WERI-Rb-1 (cell line): Measurements from ENCODE around the gene NAALADL2.

Experiments used
- DNase-seq: peaks from one replicate; pipeline ENCODE4 v3.0.0-alpha.2; 2020
- H3K27ac ChIP-seq: fragments of 250-450 bp; sonication (Bioruptor Pico); 2 replicates; pipeline ENCODE4 v1.5.1; 2020; ENCODE audit warnings: mild to moderate bottlenecking, moderate library complexity
- H3K27me3 ChIP-seq: fragments of 250-450 bp; sonication (Bioruptor Pico); 2 replicates; pipeline ENCODE4 v1.5.1; 2021; ENCODE audit warnings: mild to moderate bottlenecking, low read depth, moderate library complexity; ENCODE audit not compliant: insufficient read depth, severe bottlenecking
- H3K36me3 ChIP-seq: fragments of 250-450 bp; sonication (Bioruptor Pico); 2 replicates; pipeline ENCODE4 v1.5.1; 2020; ENCODE audit warnings: mild to moderate bottlenecking, moderate library complexity
- H3K4me3 ChIP-seq: 2 replicates; pipeline ENCODE4 v1.5.1; 2011; ENCODE audit warnings: low read depth, mild to moderate bottlenecking, control low read depth, low read length
- H3K9me3 ChIP-seq: fragments of 250-450 bp; sonication (Bioruptor Pico); 2 replicates; pipeline ENCODE4 v1.5.1; 2021; ENCODE audit warnings: mild to moderate bottlenecking, moderate library complexity; ENCODE audit not compliant: severe bottlenecking
- CTCF ChIP-seq: IDR thresholded peaks from 2 replicates; pipeline ENCODE4 v1.5.1; 2011; ENCODE audit warnings: low read depth, mild to moderate bottlenecking, control low read depth, inconsistent platforms, low read length

NAALADL2 gene

DNA sequence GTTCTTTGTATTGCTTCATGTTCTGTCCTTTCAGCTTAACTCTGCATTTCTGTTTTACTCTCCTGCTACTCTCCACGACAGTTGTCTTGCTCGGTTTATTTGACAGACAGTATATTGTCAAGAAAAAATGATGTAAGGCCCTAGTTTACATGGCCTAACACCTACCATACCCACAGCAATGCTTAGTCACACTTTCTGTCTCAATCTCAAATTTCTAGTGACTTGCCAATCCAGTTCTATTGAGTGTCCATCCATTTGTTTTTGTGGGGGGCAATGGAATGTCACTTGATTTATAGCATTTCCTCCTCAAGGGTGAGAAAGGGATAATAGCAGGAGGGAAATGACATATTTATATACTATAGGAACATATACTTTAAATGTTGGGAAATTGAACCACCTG, 676.2 kb downstream of the NAALADL2 start:
- Histone ChIP-seq H3K9me3 (no peaks in the 10 kb centered on the region), H3K27ac (no peak overlapping the region), H3K4me3 (no peak overlapping the region), H3K36me3 (no peaks in the 10 kb centered on the region), H3K27me3 (no peaks in the 10 kb centered on the region)
- TF ChIP-seq CTCF, result no peak
- DNase-seq, result no peak

GRCh38 chr3:175546115-175546514, 687.0 kb downstream of the NAALADL2 start:
- no peaks in the 10 kb centered on the region for H3K9me3 ChIP-seq
- no peak for TF ChIP-seq CTCF
- no peak overlapping the region for H3K27ac ChIP-seq

DNA sequence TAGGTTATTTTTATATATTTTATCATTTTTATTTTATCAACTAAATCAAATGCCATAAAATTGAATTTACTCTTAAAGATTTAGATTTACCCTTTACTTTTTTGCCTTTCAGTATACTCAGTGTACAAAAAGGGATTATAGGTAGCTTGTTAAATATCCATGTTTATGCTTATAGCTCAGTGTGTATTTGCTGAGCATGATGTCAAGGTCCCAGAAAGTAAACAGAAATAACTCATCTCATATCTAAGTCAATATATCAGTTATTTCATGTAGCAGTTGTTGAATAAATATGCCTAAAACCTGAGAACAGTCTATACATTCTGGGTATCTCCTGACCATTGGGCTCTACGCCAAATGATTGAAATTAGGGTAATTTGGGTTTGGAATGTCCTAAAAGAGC, 693.8 kb downstream of the NAALADL2 start:
- DNase-seq, result no peak
- Histone ChIP-seq H3K4me3 (no peak overlapping the region), H3K27ac (no peak overlapping the region), H3K27me3 (no peaks in the 10 kb centered on the region), H3K36me3 (no peaks in the 10 kb centered on the region), H3K9me3 (no peaks in the 10 kb centered on the region)
- no peak for TF ChIP-seq CTCF

More at GRCh38 chr3:175546115-175546514, 687.0 kb downstream of the NAALADL2 start:
- H3K27me3 ChIP-seq, result no peaks in the 10 kb centered on the region
- H3K36me3 ChIP-seq, result no peaks in the 10 kb centered on the region
- no peak overlapping the region for H3K4me3 ChIP-seq
- no peak for DNase-seq

GRCh38 chr3:175554801-175555200, 695.7 kb downstream of the NAALADL2 start:
- Histone ChIP-seq H3K4me3 (no peak overlapping the region), H3K27ac (no peak overlapping the region), H3K9me3 (no peaks in the 10 kb centered on the region), H3K27me3 (no peaks in the 10 kb centered on the region), H3K36me3 (no peaks in the 10 kb centered on the region)
- TF ChIP-seq CTCF, result no peak
- no peak for DNase-seq

DNA sequence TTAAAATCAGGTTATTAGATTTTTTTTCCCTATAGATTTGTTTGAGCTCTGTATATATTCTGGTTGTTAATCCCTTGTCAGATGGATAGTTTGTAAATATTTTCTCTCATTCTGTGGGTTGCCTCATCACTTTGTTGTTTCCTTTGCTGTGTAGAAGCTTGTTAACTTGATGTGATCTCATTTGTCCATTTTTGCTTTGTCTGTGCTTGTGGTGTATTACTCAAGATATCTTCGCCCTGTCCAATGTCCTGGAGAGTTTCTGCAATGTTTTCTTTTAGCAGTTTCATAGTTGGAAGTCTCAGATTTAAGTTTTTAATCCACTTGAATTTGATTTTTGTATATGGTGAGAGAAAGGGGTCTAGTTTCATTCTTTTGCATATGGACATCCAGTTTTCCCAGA, 699.1 kb downstream of the NAALADL2 start:
- H3K27me3 ChIP-seq, result no peaks in the 10 kb centered on the region
- no peaks in the 10 kb centered on the region for H3K36me3 ChIP-seq
- no peak overlapping the region for H3K27ac ChIP-seq
- DNase-seq, result no peak
- no peaks in the 10 kb centered on the region for H3K9me3 ChIP-seq
- no peak overlapping the region for H3K4me3 ChIP-seq
- no peak for TF ChIP-seq CTCF

DNA sequence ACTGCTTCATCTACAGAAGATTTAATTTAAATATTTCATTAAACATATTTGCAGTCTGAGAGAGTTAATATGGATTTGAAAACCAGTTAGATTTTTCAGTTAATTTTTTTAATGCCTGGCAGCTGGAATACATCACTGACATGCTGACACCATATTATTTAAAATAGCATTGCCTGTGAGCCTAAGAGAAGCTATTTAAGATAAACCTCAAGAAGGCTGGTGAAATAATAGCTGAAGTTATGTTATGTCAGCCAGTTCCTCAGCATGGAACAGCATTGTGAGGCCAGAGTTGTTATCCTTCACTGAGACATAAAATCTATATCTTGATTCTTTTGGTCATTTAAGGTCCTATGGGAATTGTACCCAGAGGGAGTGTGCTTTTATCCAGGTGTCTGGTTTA, 705.2 kb downstream of the NAALADL2 start:
- no peak overlapping the region for H3K27ac ChIP-seq
- H3K9me3 ChIP-seq, result no peaks in the 10 kb centered on the region
- no peaks in the 10 kb centered on the region for H3K36me3 ChIP-seq
- DNase-seq, result no peak
- no peak overlapping the region for H3K4me3 ChIP-seq
- TF ChIP-seq CTCF, result no peak
- H3K27me3 ChIP-seq, result no peaks in the 10 kb centered on the region
